NCI-H2227 (cell line): Measurements from ENCODE around the gene MAN1A2.

Experiments used
- DNase-seq: peaks from one replicate; lab custom pipeline; 2025; ENCODE audit not compliant: unreplicated experiment; lab: John Stamatoyannopoulos, UW

The MAN1A2 gene

GRCh38 chr1:117481410-117481809, 114.2 kb downstream of the MAN1A2 start:
- no peak for DNase-seq

GRCh38 chr1:117493906-117494305, 126.7 kb downstream of the MAN1A2 start:
- no peak for DNase-seq

DNA sequence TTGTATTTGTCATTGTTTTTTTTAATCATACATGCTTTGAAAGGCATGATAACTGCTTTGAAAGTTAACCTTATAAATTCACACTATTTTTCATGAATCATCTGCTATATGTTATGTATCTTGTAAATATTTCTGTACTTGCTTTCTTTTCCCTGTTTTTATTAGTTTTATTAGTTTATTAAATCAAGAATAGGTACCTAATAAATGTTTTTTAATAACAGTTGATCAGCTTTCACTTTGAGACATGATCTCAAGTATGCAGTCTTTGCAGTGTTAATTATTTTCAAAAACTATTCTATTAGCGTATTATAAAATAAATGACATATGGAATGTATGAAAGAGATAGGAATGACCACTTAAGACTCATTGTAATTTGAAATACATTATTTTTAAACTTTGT, 127.8 kb downstream of the MAN1A2 start:
- DNase-seq: no peak

GRCh38 chr1:117499071-117499470, 131.8 kb downstream of the MAN1A2 start:
- DNase-seq: no peak

DNA sequence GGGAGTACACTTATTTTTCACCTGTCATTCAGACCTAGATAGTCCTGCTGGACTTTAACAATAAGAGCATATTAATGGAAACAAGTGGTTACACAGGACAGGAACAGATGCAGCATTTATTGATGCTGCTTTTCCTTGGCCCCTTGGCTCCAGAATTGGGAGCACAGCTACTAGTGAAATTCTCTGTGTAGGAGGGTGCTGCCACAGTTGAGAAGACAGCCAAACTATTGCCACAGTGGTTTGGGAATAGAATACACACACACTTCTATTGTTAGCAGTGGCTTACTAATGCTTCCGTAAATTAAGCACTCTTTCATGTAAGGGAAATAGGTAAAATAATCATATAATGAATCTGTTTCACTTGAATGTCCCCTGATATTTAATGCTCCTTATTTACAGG, 133.3 kb downstream of the MAN1A2 start:
- DNase-seq: no peak

- DNase-seq: no peak
These were observed 134.0 kb downstream of the MAN1A2 start for GRCh38 chr1:117501281-117501680.

- no peak for DNase-seq
These were observed 144.0 kb downstream of the MAN1A2 start for GRCh38 chr1:117511273-117511672.

- no peak for DNase-seq
These were observed 145.6 kb downstream of the MAN1A2 start for GRCh38 chr1:117512728-117513321.

- DNase-seq: no peak
These were observed 155.9 kb downstream of the MAN1A2 start for GRCh38 chr1:117523111-117523510.

- DNase-seq: no peak
These were observed 159.8 kb downstream of the MAN1A2 start for GRCh38 chr1:117527074-117527473.

- no peak for DNase-seq
These were observed 160.4 kb downstream of the MAN1A2 start for GRCh38 chr1:117527566-117528102.

- DNase-seq: no peak
These were observed 162.4 kb downstream of the MAN1A2 start for GRCh38 chr1:117529683-117530082.

DNA sequence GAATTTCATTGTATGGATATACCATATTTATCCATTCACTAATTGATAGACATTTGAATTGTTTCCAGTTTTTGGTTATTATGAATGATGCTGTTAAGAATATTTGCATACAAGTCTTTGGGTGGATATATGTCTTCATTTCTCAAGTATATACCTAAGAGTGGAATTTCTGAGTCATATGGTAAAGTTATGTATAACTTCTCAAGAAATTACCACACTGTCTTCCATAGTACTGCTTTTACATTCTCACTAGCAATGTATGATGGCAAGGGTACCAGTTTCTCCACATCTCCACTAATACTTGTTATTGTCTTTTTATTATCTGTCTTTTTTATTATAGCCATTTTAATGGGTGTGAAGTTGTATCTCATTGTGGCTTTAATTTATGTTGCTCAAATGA, 164.0 kb downstream of the MAN1A2 start:
- no peak for DNase-seq

DNA sequence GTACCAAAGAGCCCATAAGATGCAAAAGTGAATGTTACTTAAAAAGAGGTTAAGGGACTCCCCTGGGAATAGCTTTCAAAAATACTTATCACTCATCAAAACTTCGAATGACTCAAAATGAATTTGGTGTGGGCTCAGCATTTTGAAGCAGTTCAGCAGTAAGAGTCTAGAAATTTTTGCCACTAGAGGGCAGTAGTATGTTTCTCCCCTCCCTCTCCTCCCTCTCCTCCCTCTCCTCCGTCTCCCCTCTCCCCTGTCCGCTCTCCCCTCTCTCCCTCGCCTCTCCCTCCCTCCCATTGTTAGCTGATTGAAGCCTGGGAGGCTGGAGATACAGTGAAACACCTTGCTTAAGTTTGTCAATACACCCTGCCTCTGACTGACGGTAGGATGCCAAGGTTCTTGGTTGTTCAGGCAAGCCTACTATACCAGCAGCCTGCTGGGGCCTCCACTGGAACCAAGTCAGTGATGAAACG, 167.8 kb downstream of the MAN1A2 start:
- peak; percentile 68 for DNase-seq

GRCh38 chr1:117535821-117536220, 168.6 kb downstream of the MAN1A2 start:
- no peak for DNase-seq

GRCh38 chr1:117537291-117537920, 170.2 kb downstream of the MAN1A2 start:
- DNase-seq: peak; percentile 34

DNA sequence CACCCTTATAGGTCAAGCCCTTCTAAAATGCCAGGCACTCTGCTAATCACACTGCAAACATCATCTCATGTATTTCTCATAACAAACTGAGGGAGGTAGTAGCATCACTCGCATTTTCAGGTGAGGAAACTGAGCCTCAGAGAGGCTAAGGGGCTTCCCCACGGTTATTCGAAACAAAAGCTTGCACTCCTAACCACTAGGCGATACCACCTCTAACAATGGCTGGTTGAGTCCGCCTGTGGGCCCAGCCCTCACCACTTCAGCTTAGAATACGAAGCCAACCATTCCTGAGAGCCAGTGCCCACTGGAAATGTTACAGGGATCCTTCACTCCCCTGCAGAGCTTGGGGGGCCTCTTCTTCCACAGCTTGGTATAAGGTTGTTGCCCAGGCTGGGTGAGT, 173.3 kb downstream of the MAN1A2 start:
- no peak for DNase-seq

DNA sequence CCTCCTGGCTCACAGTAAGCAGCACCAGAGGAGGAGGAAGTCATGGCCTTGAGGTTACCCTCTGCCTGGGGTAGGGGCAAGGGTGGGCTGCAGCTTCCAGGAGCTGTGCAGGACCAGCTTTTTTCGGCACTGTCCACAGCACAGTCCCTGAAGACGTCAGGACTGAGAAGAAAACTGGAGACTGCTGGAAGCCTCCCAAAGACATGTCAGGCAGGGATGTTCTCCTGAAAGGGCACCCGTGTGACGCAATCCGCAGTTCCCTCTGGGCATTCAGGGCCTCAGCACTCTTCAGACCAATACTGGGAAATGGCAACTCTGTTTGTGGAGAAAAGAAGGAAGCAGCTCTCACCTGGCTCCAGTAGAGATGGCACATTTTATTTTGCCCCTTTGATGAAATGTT, 173.8 kb downstream of the MAN1A2 start:
- no peak for DNase-seq

DNA sequence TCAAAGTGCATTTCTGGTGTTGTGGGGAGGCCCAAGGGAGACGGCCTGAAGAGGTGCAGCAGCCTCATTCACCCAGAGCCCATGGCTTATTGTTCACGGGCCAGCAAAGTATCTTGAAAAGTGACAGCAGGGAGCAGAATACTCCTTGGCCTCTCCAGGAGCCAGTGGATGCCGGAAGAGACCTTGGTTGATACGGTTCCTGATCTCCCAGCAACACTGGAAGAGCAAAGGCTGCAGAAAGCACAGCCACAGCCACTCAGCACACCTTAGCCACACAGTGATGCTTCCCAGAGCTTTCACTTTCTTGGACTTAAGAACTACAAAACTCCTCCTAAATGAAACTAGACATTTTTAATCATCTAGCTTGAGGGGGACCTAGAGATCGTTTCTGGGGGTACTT, 174.3 kb downstream of the MAN1A2 start:
- DNase-seq: no peak

GRCh38 chr1:117544509-117545109, 177.4 kb downstream of the MAN1A2 start:
- no peak for DNase-seq

DNA sequence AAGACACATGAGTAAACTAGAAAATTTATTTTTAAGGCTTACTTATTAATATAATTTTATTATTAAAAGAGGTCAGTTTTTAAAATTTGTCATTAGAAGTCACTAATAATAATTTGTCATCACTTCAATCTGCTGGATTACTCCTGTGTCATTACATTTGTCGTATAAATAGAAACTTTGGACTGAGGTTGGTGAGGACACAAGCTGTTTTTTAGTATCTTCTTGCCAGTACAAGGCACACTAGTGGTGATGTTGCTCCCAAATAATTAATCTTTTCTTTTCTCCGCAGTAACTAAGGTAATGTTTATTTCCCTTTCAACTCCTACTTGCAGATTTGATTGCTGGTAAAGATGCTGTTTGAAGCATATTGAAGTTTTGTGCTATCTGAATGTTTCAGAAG, 179.2 kb downstream of the MAN1A2 start:
- DNase-seq: no peak

- no peak for DNase-seq
These were observed 186.2 kb downstream of the MAN1A2 start for GRCh38 chr1:117553471-117553870.
